ENCODE measurements around the gene KCNC1. TPM values are rescaled to one million over a fixed set of nuclear protein-coding genes. Genes with fewer than 3 reads are reported as not detected.
A peak's percentile ranks its signal among the peaks of the same experiment; 100 is the strongest.

Gene KCNC1
- total and polyA plus RNA-seq, 2 of the 13 experiments (the other 11 are each of a cell fraction or from before 2014, with no cell fraction given), result 0.01 to 0.04 TPM

- TF ChIP-seq KDM2A (CRISPR knock-in tag; IDR thresholded peaks at IDR 0.05; ENCODE audit: borderline replicate concordance, low read depth) (peak; percentile 35; the same call in 1 of the 2 replicates), DBP (CRISPR knock-in tag; IDR thresholded peaks at IDR 0.05; ENCODE audit: not compliant biosample characterization) (no peak), TERF1 (CRISPR knock-in tag; IDR thresholded peaks at IDR 0.05) (no peak), ZNF280B (CRISPR knock-in tag; IDR thresholded peaks at IDR 0.05; ENCODE audit: borderline replicate concordance) (no peak; the same call in 1 of the 2 replicates), PHB2 (IDR thresholded peaks at IDR 0.05; ENCODE audit: partially characterized antibody) (no peak), XRCC5 (optimal IDR thresholded peaks at IDR 0.05; ENCODE audit: low read length) (peak; percentile 67), LCORL (IDR thresholded peaks at IDR 0.05) (no peak), LCORL (CRISPR knock-in tag; IDR thresholded peaks at IDR 0.05) (peak; percentile 35; the same call in 1 of the 2 replicates), ZNF235 (CRISPR knock-in tag; IDR thresholded peaks at IDR 0.05; ENCODE audit: borderline replicate concordance) (no peak), REST (IDR thresholded peaks at IDR 0.05; ENCODE audit: borderline replicate concordance in 1 of 2, low read depth in 1 of 2, low read length in 2 of 2) (no peak), SRSF1 (optimal IDR thresholded peaks at IDR 0.05; ENCODE audit: low read depth, low read length) (no peak), NFYC (CRISPR knock-in tag; IDR thresholded peaks at IDR 0.05) (peak; percentile 25; the same call in 1 of the 2 replicates), RBM39 (IDR thresholded peaks at IDR 0.05; ENCODE audit: low read depth, low read length, poor library complexity, severe bottlenecking) (no peak), ZNF431 (CRISPR knock-in tag; IDR thresholded peaks at IDR 0.05; ENCODE audit: borderline replicate concordance, low read depth) (no peak), HINFP (CRISPR knock-in tag; IDR thresholded peaks at IDR 0.05; ENCODE audit: low read depth) (no peak), ZNF441 (CRISPR knock-in tag; IDR thresholded peaks at IDR 0.05; ENCODE audit: borderline replicate concordance) (no peak)
Observed at GRCh38 chr11:17760102-17761029, 25.8 kb downstream of the KCNC1 start (continued).

All from HepG2 (cell line).